ELF-1 (cell line): ENCODE data around the gene SERBP1.
A peak's percentile ranks its signal among the peaks of the same experiment; 100 is the strongest.
"Not testable (repeated sequence)": the region's sequence is repeated elsewhere in the genome, so short reads cannot be mapped to it uniquely, and the experiment has no call there.

Experiments
- DNase-seq: peaks from one replicate; pipeline ENCODE4 v3.0.0-alpha.2; 2016; ENCODE audit warnings: low read depth, low spot score

SERBP1 gene

DNA sequence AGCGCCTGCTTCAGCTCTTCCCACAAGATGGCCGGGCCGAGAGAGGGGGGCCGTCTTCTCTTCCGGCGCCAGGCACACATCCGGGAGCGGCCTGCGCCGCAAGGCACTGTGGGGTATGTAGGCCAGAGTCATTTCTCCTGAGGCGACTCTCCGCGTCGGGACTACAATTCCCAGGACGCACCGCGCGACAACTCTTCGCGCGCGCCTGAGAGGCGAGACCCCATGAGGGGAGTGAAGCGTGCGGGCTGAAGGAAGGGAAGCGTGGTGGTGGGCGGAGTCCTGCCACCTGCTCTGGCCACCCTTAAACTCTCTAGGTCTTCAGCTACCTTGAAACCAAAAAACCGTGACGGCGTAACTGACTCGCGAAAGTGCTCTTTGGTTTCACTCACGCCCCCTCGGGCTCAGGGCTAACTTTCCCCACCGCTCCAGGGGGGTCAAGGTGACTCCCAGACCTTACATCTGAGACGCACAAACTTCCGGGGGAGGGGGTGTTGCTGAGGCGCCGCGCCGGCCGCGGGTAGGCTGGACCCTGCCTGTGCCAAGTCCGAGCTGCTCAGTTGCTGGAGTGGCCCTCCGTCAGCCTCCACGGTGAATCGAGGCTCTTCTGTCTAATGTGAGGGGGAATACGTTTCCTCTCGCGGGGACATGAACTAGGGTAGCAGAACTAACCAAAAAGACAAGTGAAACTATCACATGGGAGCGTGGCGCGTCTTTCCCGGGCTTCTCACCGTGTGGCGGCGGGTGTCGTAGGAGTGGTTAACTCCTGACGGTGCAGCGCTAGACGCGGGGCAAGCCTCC is at the start of gene SERBP1:
SERBP1 (minus strand) TSS at position 45 of the 798 bp plus-strand sequence. CDS start 102 bp downstream, outside the sequence.
- DNase-seq = peak; percentile 99

- DNase-seq = peak; percentile 13
Measured at GRCh38 chr1:67479146-67479891, 49.1 kb upstream of the SERBP1 start.

DNA sequence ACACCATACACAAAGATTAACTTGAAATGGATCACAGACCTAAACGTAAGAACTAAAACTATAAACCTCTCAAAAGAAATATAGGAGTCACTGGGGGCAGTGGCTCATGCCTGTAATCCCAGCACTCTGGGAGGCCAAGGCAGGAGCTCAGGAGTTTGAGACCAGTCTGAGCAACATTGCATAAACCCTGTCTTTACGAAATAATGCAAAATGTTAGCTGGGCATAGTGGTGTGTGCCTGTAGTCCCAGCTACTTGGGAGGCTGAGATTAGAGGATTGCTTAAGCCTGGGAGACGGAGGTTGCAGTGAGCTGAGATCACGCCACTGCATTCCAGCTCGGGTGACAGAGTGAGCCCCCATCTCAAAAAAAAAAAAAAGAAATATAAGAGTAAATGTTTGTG is 46.7 kb upstream of the SERBP1 start:
- DNase-seq = no peak

DNA sequence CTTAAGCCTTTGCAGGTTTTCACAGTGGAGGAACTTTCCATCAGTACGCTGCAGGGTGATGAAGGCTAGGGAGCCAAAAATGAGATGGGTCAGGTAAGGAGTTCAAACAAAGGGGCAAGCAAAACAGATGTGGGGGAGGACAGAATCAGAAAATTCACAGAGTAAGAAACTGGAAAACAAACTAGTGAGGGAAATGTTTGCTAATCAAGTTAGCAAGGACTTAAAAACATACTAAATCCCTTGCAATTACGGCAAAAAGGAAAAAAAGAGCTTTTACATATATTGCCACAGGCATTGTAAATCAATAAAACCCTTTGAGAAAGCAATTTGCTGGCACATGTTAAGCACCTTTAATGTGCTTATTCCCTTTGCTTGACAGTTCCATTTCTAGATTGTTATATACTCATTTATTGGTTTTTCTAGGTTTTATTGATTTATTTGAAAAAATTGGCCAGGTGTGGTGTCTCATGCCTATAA is 45.8 kb upstream of the SERBP1 start:
- no peak for DNase-seq

DNA sequence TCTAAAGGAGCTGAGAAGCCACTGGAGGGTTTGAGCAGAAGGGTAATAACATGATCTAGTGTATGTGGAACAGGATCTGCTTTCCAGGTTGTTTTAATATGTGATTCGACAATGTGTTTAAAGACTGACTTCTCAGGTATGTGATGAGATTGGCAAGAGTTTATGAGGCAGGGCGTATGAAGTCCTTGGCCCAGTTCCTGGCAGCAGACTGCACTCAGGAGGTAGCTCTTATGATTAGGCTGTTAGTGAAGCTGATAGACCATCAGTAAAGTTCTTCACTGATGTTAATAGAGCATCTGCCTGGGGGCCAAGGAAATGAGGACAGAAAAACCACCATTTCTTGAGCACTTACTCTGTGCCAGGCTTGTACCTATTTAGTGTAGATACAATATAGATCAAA is 41.9 kb upstream of the SERBP1 start:
- no peak for DNase-seq

DNA sequence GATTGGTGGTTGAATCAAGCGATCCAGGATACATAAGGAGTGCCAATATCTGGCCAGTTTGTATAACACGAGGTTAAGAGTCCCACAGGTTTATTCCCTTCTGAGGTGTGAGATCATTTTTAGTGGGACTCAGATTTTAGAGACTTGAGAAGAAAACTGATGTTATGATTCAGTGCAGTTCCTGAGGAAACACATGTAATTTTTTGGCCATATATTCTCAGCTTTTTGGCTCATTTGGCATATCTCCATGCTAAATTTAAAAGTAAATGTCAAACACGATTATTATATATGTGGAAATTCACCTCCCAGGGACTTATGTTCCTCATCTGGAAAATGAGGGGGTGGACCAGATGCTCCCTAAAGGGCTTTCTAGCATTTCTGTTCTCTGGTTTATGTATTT is 39.2 kb upstream of the SERBP1 start:
- DNase-seq = no peak

DNA sequence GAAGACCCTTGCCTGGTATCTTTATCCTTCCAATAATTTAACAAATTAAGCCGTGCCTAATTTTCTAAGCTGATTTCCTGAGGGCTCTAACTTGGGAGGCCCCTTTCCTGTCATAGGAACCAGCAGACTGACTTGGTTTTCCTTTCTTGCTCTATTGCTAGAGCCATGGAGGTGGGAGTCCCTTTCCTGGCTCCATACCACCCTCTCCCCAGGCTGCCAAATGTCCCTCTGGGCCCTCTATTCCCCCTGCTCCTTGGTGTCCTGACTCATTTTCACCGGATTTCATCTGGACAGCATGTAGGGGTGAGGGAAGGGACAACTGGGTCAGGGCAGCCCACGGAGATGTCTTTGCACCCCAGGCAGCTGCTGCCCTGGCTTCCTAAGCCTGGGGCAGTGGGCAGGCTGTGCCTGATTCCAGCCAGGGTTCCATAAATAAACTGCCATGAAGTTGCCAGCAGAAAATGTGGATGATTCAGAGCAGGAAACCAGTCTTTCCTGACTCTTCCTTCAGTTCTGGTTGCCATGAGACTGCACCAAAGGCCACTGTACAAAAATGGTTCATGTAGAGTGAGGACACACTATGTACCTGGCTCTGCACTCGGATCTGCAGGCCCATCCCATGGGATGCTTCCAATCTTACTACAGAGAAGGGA is 38.0 kb upstream of the SERBP1 start:
- DNase-seq = no peak

GRCh38 chr1:67465375-67465774 is 35.2 kb upstream of the SERBP1 start:
- DNase-seq = no peak

GRCh38 chr1:67464746-67465145 is 34.5 kb upstream of the SERBP1 start:
- no peak for DNase-seq

DNA sequence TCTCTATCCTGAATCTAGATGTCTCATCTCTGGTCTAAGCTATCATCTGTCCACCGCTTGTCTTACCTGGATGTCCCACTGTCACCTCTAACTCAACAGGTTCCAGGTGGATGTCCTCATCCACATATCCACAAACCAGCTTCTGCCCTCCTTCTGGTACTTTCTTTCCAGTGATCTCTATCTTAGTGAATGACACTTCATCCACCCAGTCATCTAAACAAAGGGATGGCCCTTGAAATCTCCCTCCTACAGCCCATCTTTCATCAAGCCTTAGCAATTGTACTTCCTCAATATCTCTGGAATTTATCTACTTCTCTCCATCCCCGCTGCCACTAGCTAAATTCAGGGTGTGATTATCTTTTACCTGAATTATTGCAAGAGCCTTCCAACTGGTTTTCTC is 33.9 kb upstream of the SERBP1 start:
- no peak for DNase-seq

DNA sequence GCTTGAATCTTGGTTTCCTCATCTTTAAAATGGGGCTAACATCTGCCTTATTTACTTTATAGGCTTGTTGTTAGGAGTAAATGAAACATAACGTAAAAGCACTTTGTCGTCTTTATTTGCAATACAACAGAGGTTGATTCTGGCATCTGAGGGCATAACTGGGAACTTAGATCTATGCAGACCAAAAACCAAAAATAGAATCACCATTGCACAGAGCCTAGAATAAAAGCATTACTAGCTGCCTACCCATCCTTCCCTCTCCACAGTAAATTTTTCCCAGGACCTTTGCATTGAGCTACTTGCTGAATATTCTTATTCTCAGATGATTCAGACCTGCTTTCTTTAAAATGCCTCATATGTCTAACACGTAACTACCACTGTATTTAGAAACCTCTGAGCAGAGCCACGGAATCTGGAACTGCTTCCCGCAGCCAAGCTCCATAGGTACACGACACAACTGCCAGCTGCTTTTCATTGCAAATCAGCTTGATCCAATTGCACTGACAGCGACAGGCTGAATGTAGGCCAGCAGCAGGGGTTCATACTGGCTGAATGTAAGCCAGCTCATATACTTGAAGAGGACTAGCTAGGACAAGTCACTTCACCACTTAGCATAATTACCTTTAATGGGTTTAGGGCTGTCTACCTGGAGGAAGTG is 33.2 kb upstream of the SERBP1 start:
- DNase-seq = peak; percentile 58

DNA sequence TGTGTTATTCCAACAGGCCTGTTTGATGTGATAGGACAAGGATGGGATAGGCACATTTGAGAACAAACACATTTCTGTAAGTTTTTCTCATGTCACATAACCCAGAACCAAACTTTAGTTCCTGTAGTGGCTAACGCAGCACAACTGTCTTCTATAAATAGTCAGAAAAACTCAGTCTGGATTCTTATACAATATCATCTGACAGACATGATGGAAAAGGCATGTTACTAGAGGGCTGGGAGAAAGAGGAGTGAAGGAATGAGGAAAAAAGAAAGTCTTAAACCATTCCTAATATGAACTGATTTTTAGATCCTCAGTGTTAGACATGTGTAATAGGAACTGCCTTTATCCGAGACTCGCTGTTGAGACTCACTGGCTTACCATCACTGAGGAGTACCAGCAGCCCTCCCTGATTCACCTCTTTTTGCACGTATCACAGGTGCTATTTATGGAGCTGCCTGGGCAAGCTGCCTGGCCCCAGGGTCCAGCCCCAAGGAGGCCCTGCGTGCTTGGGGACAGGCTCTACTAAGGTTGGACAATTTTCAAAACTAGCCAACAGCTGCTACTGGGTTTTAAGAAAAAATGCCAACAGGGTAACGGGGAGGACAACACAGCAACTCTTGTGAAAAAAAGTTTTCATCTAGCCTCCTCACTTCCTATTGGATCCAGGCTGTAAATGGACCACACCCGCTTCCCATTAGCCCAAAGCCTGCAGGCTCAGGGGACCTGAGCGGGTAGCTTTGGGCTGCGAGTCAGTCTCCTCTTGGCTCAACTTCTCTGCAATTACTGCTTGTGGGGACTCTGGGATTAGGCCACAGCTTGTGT is 30.7 kb upstream of the SERBP1 start:
- DNase-seq = peak; percentile 54

DNA sequence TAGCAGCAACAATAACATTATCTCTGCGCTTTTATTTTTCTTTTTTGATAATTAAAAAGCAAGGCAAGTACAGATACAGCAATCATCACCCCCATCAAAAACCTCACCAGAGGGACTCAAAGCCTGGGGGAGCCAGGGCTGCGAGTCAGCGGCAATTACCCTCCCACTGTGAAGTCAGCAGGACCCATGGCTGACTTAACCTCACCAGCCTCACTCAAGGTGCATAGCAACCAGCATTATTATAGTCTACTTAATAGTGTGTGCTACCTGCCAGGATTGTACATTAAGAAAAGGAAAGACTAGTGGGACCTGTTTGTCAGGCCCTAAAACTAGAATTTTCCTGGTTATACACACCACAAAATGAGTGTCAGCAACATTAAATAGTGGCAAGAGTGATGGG is 28.9 kb upstream of the SERBP1 start:
- peak; percentile 39 for DNase-seq

GRCh38 chr1:67458663-67459062 is 28.5 kb upstream of the SERBP1 start:
- DNase-seq = no peak

GRCh38 chr1:67457247-67457646 is 27.0 kb upstream of the SERBP1 start:
- DNase-seq = no peak

DNA sequence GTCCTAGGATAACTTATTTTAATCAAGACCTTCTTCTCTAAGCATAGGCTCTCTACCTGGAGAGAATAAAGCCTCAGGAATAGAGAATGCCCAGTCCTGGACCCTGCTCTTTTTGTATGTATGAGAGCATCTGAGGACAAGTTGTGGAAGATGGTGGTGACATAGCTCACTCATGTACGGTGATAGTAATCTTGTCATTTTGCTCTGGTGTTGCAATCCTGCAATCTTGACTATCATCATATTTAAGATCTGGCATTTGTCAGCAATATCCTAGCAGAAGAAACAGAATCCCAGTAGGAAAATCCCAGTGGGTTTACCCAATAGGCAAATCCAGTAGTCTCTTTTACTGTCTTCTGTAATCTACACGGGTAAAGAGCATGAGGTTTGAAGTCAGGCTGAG is 21.6 kb upstream of the SERBP1 start:
- no peak for DNase-seq

GRCh38 chr1:67451356-67451755 is 21.2 kb upstream of the SERBP1 start:
- no peak for DNase-seq

- no peak for DNase-seq
Measured at GRCh38 chr1:67446893-67447292, 16.7 kb upstream of the SERBP1 start.

GRCh38 chr1:67446014-67446413 is 15.8 kb upstream of the SERBP1 start:
- not testable (repeated sequence) for DNase-seq

- no peak for DNase-seq
Measured at GRCh38 chr1:67441739-67442281, 11.6 kb upstream of the SERBP1 start.

- DNase-seq = no peak
Measured at GRCh38 chr1:67441183-67441582, 11.0 kb upstream of the SERBP1 start.
